ENCODE measurements around the gene C6orf52.

DNA sequence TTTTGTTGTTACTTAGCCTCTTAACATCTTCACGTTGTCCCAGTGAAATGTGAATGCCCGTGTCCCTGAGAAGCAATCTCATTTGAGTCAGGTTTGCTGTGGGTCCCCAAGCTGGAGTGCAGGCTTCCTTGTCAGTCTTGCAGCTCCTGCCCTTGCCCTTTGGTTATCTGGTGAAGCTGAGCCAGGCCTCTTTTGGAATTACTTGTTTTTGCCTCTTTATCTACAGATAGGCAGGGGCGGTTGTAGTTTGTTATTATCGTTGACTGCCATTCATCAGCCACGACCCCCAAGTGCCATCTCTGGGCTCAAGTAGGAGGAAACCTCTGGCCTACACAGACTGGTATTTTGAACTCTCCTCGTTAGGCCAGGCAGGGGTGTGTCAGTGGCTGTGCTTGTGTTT, 30.6 kb upstream of the C6orf52 start:
- TF ChIP-seq, protein P1, sequence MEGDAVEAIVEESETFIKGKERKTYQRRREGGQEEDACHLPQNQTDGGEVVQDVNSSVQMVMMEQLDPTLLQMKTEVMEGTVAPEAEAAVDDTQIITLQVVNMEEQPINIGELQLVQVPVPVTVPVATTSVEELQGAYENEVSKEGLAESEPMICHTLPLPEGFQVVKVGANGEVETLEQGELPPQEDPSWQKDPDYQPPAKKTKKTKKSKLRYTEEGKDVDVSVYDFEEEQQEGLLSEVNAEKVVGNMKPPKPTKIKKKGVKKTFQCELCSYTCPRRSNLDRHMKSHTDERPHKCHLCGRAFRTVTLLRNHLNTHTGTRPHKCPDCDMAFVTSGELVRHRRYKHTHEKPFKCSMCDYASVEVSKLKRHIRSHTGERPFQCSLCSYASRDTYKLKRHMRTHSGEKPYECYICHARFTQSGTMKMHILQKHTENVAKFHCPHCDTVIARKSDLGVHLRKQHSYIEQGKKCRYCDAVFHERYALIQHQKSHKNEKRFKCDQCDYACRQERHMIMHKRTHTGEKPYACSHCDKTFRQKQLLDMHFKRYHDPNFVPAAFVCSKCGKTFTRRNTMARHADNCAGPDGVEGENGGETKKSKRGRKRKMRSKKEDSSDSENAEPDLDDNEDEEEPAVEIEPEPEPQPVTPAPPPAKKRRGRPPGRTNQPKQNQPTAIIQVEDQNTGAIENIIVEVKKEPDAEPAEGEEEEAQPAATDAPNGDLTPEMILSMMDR (IDR thresholded peaks at IDR 0.05) = no peak
- TF ChIP-seq POLR2A (IDR thresholded peaks at IDR 0.05) = no peak
